SU-DHL-6 (cell line): ENCODE measurements around the gene TRIM33.

Source experiments
- H2AFZ ChIP-seq: fragments of 200-600 bp; sonication (generic); 2 replicates; pipeline ENCODE4 v1.6.1; 2014; ENCODE audit warnings: low read depth, mild to moderate bottlenecking, moderate library complexity, mixed read lengths, antibody characterized with exemption, low read length; ENCODE audit not compliant: severe bottlenecking
- H3F3A ChIP-seq: fragments of 200-600 bp; shearing (Covaris generic); 2 replicates; pipeline ENCODE4 v1.6.0; 2016; ENCODE audit warnings: antibody characterized with exemption, mild to moderate bottlenecking; ENCODE audit not compliant: insufficient read depth
- H3K27ac ChIP-seq: fragments of 200-600 bp; sonication (generic); 2 replicates; pipeline ENCODE4 v1.5.1; 2016; ENCODE audit warnings: low read depth, mild to moderate bottlenecking, low read length, moderate library complexity, mixed read lengths
- H3K27me3 ChIP-seq: fragments of 200-600 bp; sonication (generic), shearing (Covaris generic); 2 replicates; pipeline ENCODE4 v1.6.0; 2014; ENCODE audit warnings: mild to moderate bottlenecking, low read length
- H3K36me3 ChIP-seq: fragments of 200-600 bp; sonication (generic); 2 replicates; pipeline ENCODE4 v1.6.1; 2014; ENCODE audit warnings: mild to moderate bottlenecking, low read length, mixed read lengths
- H3K4me2 ChIP-seq: fragments of 300-600, 200-600 bp; shearing (Covaris generic), sonication (generic); 2 replicates; pipeline ENCODE4 v1.6.0; 2014; ENCODE audit warnings: low read length, low read depth, mild to moderate bottlenecking; ENCODE audit not compliant: poor library complexity, severe bottlenecking
- H3K4me3 ChIP-seq: fragments of 200-600 bp; sonication (generic); 2 replicates; pipeline ENCODE4 v1.5.1; 2014; ENCODE audit warnings: antibody characterized with exemption, low read length, mild to moderate bottlenecking, mixed read lengths; ENCODE audit not compliant: insufficient read depth, poor library complexity, severe bottlenecking
- H3K79me2 ChIP-seq: fragments of 200-600 bp; sonication (generic); 2 replicates; pipeline ENCODE4 v1.6.1; 2014; ENCODE audit warnings: mild to moderate bottlenecking, low read length, moderate library complexity; ENCODE audit not compliant: insufficient read depth
- H3K9ac ChIP-seq: fragments of 200-600 bp; sonication (generic); 2 replicates; pipeline ENCODE4 v1.7.0; 2014; ENCODE audit warnings: mild to moderate bottlenecking, low read length
- H3K9me2 ChIP-seq: fragments of 200-600 bp; sonication (generic); replicated peaks from 2 replicates; pipeline ENCODE4 v1.6.1; 2014; ENCODE audit warnings: low read length; ENCODE audit not compliant: insufficient read depth
- H3K9me3 ChIP-seq: fragments of 200-600 bp; sonication (generic); 2 replicates; pipeline ENCODE4 v1.6.1; 2014; ENCODE audit warnings: low read length, mixed read lengths; ENCODE audit not compliant: insufficient read depth
- H4K20me1 ChIP-seq: fragments of 200-600 bp; sonication (generic); 2 replicates; pipeline ENCODE4 v1.6.1; 2014; ENCODE audit warnings: low read depth, mild to moderate bottlenecking, antibody characterized with exemption, low read length, moderate library complexity, mixed read lengths
- EZH2phosphoT487 ChIP-seq: fragments of 200-600 bp; sonication (generic), shearing (Covaris generic); conservative IDR thresholded peaks from 2 replicates; pipeline ENCODE4 v1.6.1; 2018; ENCODE audit warnings: mild to moderate bottlenecking, antibody characterized with exemption, low read length, moderate library complexity, mixed read lengths
- TF ChIP-seq, protein P1 (sequence below): fragments of 200-600 bp; sonication (generic); IDR thresholded peaks from one replicate; pipeline ENCODE4 v1.5.1; 2017; ENCODE audit warnings: antibody characterized with exemption, mild to moderate bottlenecking, low read length, moderate library complexity; ENCODE audit not compliant: insufficient read depth, poor library complexity, severe bottlenecking

The TRIM33 gene

DNA sequence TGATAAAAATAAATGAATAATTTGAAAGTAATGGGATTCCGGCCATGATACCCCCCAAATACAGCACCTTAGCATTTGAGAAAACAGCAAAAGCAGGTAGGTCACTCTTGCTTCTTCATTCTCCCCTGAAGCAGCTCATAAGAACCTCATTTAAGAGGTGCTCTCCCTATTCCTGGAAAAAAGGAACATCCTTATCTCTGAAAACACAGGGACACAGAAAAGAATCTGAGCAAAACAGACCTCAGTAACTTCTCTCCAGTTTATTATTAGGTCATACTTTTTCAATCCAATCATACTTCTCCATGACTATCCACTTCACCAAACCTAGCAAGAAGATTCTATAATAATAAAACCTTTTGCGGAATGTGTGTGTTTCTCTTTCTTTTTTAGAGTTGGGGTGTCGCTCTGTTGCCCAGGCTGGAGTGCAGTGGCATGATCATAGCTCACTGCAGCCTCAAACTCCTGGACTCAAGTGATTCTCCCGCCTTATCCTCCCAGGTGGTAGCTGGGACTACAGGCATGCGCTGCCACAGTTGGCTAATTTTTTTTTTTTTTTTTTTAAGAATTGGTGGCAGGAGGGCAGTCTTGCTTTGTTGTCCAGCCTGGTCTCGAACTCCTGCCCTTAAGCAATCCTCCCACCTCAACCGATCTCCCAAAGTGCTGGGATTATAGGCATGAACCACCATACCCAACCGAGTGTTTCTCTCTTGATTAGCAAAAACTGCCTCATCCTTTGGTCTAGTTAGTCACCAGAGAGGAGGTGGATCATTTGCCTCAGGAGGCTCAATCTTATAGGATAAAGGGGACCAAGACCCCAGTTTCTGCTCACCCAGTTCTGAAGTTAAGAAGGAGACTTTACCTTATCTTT lies 10.6 kb upstream of the TRIM33 start:
- Histone ChIP-seq H3K9ac (no peak overlapping the region), H2AFZ (no peak overlapping the region), H3K4me2 (no peak overlapping the region), H3K27ac (no peak overlapping the region), H3K79me2 (no peaks in the 10 kb centered on the region), H3K27me3 (no peaks in the 10 kb centered on the region), H3K9me3 (no peaks in the 10 kb centered on the region), H3K4me3 (no peak overlapping the region), H3K9me2 (no peaks in the 10 kb centered on the region), H4K20me1 (no peaks in the 10 kb centered on the region), H3F3A (no peaks in the 10 kb centered on the region), H3K36me3 (no peaks in the 10 kb centered on the region)
- TF ChIP-seq, protein P1, sequence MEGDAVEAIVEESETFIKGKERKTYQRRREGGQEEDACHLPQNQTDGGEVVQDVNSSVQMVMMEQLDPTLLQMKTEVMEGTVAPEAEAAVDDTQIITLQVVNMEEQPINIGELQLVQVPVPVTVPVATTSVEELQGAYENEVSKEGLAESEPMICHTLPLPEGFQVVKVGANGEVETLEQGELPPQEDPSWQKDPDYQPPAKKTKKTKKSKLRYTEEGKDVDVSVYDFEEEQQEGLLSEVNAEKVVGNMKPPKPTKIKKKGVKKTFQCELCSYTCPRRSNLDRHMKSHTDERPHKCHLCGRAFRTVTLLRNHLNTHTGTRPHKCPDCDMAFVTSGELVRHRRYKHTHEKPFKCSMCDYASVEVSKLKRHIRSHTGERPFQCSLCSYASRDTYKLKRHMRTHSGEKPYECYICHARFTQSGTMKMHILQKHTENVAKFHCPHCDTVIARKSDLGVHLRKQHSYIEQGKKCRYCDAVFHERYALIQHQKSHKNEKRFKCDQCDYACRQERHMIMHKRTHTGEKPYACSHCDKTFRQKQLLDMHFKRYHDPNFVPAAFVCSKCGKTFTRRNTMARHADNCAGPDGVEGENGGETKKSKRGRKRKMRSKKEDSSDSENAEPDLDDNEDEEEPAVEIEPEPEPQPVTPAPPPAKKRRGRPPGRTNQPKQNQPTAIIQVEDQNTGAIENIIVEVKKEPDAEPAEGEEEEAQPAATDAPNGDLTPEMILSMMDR: no peak
- no peak for TF ChIP-seq EZH2phosphoT487

DNA sequence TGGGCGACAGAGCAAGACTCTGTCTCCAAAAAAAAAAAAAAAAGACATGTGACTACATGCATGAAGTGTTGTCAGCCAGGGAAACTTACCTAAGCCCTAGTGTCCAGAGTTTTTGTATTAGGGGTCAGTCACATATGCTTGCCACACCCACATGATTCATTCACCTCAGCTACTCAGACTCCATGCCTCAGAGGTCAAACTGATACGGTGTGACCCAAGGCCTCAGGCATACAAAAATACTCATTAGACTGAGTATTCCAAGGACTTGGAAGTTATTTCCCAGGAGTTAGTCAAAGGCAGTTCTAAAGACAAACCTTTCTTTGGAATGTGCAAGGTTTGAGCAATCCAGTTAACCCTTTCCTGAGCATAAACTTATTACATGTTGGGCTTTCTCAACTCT lies 6.3 kb upstream of the TRIM33 start:
- Histone ChIP-seq H3F3A (0 out of 2 replicates have a peak, but pooled peaks cover 4% of the 10 kb centered on the region), H2AFZ (no peak overlapping the region), H3K4me2 (no peak overlapping the region), H4K20me1 (no peaks in the 10 kb centered on the region), H3K9me2 (no peaks in the 10 kb centered on the region), H3K36me3 (no peaks in the 10 kb centered on the region), H3K79me2 (no peaks in the 10 kb centered on the region), H3K9me3 (no peaks in the 10 kb centered on the region), H3K4me3 (no peak overlapping the region), H3K27me3 (no peaks in the 10 kb centered on the region), H3K9ac (no peak overlapping the region), H3K27ac (no peak overlapping the region)
- TF ChIP-seq EZH2phosphoT487: no peak
- TF ChIP-seq, protein P1: no peak

DNA sequence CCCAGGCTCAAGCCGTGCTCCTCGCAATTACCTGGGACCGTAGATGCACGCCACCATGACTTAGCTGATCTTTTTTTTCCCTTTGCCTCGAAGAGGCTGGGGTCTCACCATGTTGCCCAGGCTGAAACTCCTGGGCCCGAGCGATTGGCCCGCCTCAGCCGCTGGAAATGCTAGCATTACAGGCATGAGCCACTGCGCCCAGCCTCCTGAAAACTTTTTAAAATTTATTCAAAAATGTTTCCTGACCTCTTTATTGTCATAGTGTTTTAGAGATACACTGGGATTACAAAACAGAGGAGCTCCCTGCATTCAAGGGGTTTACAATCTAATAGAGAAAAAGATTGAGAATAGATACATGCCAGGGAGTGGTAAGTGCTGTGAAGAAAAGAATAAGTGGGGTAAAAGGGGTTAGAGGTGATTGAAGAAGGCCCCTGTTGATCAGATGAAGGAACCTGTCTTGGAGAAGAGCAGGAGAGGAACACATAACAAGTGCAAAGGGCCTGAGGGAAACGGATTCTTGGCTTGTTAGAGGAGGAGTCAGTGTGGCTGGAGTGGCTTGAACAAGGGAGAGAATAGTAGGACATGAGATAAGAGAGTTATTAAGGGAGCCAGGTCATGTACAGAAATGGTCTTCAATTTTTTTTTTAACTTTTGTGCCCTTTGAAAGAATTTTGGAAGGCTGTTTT lies 1.7 kb upstream of the TRIM33 start:
- Histone ChIP-seq H3K9me2 (no peaks in the 10 kb centered on the region), H3K36me3 (no peaks in the 10 kb centered on the region), H2AFZ (no peak overlapping the region), H3F3A (peaks cover 9% of the 10 kb centered on the region), H3K4me2 (peak overlapping the region; percentile 99), H4K20me1 (peaks cover 8% of the 10 kb centered on the region; the same call in 1 of the 2 replicates), H3K9me3 (no peaks in the 10 kb centered on the region), H3K27me3 (no peaks in the 10 kb centered on the region), H3K79me2 (peaks cover 30% of the 10 kb centered on the region), H3K4me3 (no peak overlapping the region), H3K27ac (no peak overlapping the region), H3K9ac (no peak overlapping the region)
- no peak for TF ChIP-seq EZH2phosphoT487
- TF ChIP-seq, protein P1: no peak
